Activated CD8-positive, alpha-beta memory T cell treated with anti-CD3 and anti-CD28 coated beads for 48 hours (primary cell): ENCODE data around the gene CDC42BPG.
"Not testable (repeated sequence)": the region's sequence is repeated elsewhere in the genome, so short reads cannot be mapped to it uniquely, and the experiment has no call there.

Experiments used
- DNase-seq, 3 experiments: peaks; one replicate each; pipeline ENCODE4 v3.0.0-alpha.2; 2020; ENCODE audit warnings: low read depth in 2 of 3, low spot score in 2 of 3

The CDC42BPG gene

GRCh38 chr11:64837887-64838351, 6.5 kb downstream of the CDC42BPG start:
- no peak for DNase-seq

GRCh38 chr11:64836448-64837072, 7.9 kb downstream of the CDC42BPG start:
- DNase-seq = no peak

DNA sequence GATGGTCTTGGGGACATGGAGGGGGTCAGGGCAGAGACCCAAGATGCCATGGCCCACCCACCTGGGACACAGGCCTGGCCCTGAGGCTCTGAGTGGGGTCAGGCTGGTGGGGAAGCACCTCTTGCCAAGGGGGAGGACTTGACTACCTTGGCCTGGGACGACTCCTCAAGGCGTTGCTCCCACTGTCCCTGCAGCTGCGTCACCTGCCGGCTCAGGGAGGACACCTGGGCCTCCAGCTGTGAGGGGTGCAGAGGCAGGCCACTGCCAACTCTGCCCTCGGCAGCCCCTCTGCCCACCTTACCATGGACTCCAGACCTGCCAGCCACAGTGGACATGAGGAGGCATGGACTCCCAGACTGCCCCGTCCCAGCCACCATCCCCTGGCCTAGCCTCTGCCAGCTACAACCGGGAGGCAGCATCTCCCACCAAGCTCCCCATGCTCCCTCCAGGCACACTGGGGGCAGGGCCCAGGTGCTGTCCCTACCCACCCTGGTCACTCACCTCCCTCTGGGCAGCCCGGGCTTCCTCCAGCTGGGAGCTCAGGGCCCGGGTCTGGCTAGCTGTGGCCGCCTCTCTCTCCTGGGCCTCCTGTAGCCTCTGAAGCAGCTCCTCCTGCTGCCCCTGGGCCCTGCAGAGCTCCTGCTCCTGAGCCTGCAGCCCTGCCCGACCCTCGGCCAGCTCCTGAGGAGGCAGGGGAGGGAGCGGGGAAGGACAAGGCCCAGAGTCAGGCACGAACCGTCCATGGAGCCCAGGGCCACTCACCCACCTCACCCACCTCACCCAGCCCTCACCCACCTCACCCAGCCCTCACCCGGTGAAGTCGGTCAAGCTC, 8.6 kb downstream of the CDC42BPG start:
- no peak for DNase-seq

- no peak for DNase-seq
Observed at GRCh38 chr11:64834723-64835615, 9.5 kb downstream of the CDC42BPG start.

DNA sequence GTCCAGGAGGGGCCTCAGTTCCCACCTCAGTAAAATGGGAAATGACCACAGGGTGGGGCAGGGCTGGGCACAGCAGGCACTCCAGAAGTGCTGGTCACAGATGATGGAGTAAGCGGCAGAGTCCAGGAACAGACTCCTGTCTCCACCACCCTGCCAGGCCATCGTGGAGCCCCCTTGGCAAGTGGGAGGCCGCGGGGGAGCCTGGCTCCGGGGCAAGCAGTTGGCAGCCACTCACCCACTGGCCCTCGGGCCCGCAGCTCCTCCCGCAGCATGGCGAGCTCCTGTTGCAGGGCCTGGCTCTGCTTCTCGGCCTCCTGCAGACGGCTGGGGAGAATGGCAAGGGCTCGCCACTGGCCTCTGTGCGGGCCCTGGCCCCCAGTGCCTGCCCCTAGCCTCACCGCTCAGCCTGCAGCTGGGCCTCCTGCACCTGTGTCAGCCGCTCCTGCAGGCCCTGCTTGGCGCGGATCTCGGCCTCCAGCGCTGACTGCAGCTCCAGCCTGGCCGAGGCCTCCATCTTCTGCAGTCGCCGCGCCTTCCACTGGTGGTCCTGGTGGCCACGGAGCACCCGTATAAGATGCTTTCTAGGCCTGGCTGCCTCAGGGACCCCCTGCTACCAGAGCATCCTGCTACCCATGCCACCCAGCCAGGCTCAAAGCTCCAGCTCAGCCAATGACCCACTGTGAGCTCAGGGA, 10.3 kb downstream of the CDC42BPG start:
- DNase-seq = no peak

- no peak for DNase-seq
Observed at GRCh38 chr11:64833509-64833908, 10.9 kb downstream of the CDC42BPG start.

DNA sequence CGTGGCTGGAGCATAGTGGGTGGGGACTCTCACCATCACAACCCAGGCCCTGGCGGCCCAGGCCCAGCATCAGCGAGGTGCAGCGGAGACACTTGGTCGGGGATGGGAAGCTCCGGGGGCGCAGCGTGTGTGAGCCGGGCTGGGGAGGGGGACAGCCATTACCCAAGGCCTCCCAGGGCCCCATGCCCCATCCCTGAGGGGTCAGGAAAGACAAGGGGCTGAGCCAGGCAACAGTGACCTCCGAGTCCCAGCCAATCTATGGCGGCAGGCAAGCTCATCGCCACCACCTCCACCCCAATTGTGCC, 11.3 kb downstream of the CDC42BPG start:
- no peak for DNase-seq

GRCh38 chr11:64832467-64833197, 11.8 kb downstream of the CDC42BPG start:
- no peak for DNase-seq

DNA sequence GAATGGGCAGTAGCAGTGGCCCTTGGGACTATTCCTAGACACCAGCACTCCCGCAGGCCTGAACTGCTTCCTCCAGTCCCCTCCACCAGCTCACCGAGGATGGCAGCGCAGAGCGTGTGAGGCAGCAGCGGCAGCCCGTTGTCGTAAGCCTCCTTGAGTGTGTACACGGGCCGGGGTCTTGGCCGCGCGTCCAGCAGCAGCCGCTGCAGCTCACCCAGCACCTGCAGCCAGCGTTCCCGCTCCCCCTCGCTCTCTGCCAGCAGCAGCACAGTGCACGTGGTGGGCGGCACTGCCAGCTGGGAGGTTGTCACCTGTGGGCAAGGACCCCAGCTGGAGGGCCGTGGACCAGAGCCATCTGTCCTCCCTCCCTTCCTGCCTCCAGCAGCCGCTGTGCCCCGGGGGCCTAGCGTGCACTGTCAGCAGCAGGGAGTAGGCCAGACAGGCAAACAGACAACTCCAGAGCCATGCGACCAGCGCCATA, 13.0 kb downstream of the CDC42BPG start:
- DNase-seq = no peak

DNA sequence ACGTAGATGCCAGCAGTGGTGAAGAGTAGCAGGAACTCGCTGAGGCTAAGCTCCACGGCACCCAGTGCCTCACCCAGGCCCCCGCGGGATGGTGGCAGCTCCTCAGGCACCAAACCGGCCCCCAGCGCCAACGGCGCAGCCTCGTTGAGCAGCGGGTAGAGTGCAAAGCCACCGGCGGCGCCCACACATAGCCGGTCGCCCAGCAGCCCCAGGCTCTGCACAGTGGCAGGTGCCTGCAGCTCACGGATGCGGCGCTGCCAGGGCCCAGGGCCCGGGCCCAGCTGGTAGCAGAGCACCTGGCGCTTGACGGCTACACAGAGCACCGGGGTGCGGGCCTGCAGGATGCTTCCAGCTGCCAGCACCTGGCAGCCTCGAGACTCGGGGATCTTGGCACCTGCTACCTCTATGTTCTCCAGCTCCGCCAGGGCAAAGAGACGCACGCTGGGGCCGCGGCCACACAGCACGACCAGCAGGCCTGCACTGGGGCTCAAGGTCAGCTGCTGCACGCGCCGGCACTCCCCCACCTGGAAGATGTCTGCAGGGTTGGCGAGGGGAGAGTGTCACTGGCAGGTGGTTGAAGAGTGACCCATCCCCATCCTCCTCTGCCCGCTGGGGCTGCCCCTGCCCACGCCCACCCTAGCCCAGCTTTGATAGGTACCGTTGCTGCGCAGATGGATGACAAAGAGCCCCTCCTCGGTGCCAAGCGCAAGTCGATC, 14.8 kb downstream of the CDC42BPG start:
- DNase-seq = no peak

GRCh38 chr11:64827451-64827839, 17.0 kb downstream of the CDC42BPG start:
- no peak for DNase-seq

GRCh38 chr11:64826578-64827450, 17.6 kb downstream of the CDC42BPG start:
- no peak for DNase-seq

DNA sequence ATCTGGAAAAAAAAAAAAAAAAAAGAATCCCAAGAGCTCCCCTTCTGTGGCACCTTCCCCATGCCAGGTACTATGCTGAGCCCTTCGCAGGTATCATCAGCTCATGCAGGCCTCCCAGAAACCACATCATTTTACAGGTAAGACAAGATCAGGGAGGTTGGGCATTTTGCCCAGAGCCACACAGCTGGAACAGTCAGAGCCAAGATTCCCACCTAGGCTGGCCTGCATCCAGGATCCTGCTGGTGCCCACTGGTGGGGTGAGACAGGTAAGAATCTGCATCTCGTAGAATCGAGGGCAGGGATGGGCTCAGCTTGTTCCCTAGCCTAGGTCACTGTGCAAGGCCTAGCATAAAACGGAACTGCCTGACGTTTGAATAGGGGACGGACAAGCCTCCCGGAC, 18.4 kb downstream of the CDC42BPG start:
- no peak for DNase-seq

DNA sequence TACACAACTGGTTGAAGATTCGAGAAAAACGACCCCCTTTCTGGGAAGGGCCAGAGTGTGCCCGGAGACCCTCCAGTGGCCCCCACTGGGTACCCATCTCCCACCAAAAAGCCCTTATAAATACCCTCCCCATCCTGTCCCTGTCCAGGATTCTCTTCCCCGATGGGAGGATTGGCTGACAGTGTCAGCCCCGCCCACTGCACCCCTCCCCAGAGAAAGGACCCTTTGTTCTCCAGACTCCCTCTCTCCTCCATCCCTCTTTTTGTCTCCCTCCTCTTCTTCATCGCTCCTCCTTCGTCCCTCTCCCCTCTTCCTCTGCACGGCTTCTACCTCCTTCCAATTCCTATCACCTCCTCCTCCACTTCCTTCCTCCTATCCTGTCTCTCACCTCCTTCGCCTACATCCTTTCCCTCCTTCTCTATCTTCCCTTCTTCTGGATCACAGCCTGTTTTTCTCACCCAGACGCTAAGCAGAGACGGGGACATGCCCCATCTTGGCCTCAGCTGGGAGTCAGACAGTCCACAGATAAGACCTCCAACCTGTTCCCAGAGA, 20.8 kb downstream of the CDC42BPG start:
- no peak for DNase-seq

GRCh38 chr11:64817476-64817875, 27.0 kb downstream of the CDC42BPG start:
- no peak for DNase-seq

GRCh38 chr11:64815433-64815832, 29.0 kb downstream of the CDC42BPG start:
- DNase-seq = not testable (repeated sequence)

DNA sequence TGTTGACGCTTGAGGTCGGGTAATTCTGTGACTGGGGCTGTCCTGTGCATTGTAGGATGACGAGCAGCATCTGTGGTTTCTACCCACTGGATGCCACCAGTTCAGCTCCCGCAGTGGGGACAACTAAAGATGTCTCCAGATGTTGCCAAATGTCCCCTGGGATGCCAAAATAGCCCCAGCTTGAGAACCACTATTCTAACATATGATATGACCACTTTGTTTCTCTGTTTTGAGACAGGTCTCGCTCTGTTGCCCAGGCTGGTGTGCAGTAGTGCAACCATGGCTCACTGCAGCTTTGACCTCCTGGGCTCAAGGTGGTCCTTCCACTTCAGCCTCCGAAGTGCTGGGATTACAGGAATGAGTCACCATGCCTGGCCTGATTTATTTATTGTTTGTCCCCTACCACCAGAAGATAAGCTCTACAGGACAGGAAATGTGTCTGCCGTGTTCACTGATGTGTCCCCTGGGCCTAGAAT, 29.7 kb downstream of the CDC42BPG start:
- no peak for DNase-seq

- no peak for DNase-seq
Observed at GRCh38 chr11:64813826-64814225, 30.6 kb downstream of the CDC42BPG start.
